CD4-positive, alpha-beta T cell treated with Interleukin-17A for 1 hour (primary cell): ENCODE data around the gene LMAN2.
"Not testable (repeated sequence)": the region's sequence is repeated elsewhere in the genome, so short reads cannot be mapped to it uniquely, and the experiment has no call there.

Experiments
- DNase-seq: peaks from one replicate; pipeline ENCODE4 v3.0.0-alpha.2; 2020

LMAN2 gene

GRCh38 chr5:177325868-177326381, 25.5 kb downstream of the LMAN2 start:
- no peak for DNase-seq

- DNase-seq = no peak
Observed at GRCh38 chr5:177320879-177321278, 30.6 kb downstream of the LMAN2 start.

GRCh38 chr5:177319913-177320588, 31.4 kb downstream of the LMAN2 start:
- DNase-seq = no peak

- peak; percentile 82 for DNase-seq
Observed at GRCh38 chr5:177317959-177318377, 33.5 kb downstream of the LMAN2 start.

GRCh38 chr5:177316005-177316404, 35.5 kb downstream of the LMAN2 start:
- DNase-seq = no peak

- no peak for DNase-seq
Observed at GRCh38 chr5:177315411-177315810, 36.1 kb downstream of the LMAN2 start.

- no peak for DNase-seq
Observed at GRCh38 chr5:177314376-177315342, 36.8 kb downstream of the LMAN2 start.

- no peak for DNase-seq
Observed at GRCh38 chr5:177313561-177314259, 37.8 kb downstream of the LMAN2 start.

GRCh38 chr5:177312649-177313181, 38.8 kb downstream of the LMAN2 start:
- no peak for DNase-seq

- DNase-seq = peak; percentile 96
Observed at GRCh38 chr5:177311723-177312648, 39.5 kb downstream of the LMAN2 start, which contains the start of gene MXD3. TSS of gene MXD3 (minus strand) at chr5:177311898. CDS start at chr5:177311830, 68 bp downstream.

- DNase-seq = no peak
Observed at GRCh38 chr5:177311392-177311722, 40.1 kb downstream of the LMAN2 start.

GRCh38 chr5:177310757-177311391, 40.6 kb downstream of the LMAN2 start:
- no peak for DNase-seq

GRCh38 chr5:177310332-177310731, 41.1 kb downstream of the LMAN2 start:
- DNase-seq = no peak

- DNase-seq = peak; percentile 78
Observed at GRCh38 chr5:177309351-177310191, 41.9 kb downstream of the LMAN2 start.

GRCh38 chr5:177308740-177309139, 42.7 kb downstream of the LMAN2 start:
- no peak for DNase-seq

GRCh38 chr5:177307544-177308363, 43.7 kb downstream of the LMAN2 start:
- no peak for DNase-seq

GRCh38 chr5:177306674-177307543, 44.6 kb downstream of the LMAN2 start:
- peak; percentile 49 for DNase-seq

GRCh38 chr5:177306103-177306640, 45.3 kb downstream of the LMAN2 start:
- DNase-seq = not testable (repeated sequence)
